B cell (primary cell): ENCODE results near the gene RHOG.

ENCODE experiments used
- EZH2 ChIP-seq: IDR thresholded peaks from 2 replicates; pipeline ENCODE4 v1.6.1; 2012; ENCODE audit warnings: borderline replicate concordance, low read depth, mild to moderate bottlenecking, moderate library complexity, low read length; ENCODE audit not compliant: insufficient read depth, poor library complexity, severe bottlenecking
- TF ChIP-seq, protein P1 (sequence below): fragments of 200-600 bp; IDR thresholded peaks from one replicate; pipeline ENCODE4 v1.8.0; 2022; ENCODE audit warnings: antibody characterized with exemption, mild to moderate bottlenecking

DNA sequence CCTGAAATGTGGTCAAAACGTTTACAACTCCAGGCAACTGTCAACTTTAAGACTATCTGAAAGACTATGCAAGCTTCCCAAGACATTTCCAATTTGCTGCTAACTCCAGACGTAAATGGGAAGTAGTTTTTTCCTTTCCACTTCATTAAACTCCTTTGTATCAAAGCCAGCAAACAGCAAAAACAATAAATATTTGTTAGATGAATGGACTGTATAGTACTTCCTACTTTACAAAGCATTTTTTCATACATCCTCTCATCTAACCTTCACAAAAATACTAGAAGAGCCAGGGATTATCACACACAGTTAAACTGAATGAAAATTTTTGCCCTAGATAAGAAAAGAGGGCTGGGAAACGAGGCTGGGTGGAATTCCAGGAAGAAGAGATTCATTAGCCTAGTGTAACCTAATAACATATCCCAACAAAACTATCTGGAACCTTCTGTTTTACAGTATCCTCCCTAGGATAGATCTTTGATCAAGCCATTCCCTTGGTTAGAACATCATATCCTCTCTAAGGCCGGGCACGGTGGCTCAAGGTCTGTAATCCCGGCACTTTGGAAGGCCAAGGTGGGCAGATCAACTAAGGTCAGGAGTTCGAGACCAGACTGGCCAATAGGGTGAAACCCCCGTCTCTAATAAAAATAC is 53.9 kb downstream of the RHOG start:
- no peak for TF ChIP-seq EZH2
- TF ChIP-seq, protein P1, sequence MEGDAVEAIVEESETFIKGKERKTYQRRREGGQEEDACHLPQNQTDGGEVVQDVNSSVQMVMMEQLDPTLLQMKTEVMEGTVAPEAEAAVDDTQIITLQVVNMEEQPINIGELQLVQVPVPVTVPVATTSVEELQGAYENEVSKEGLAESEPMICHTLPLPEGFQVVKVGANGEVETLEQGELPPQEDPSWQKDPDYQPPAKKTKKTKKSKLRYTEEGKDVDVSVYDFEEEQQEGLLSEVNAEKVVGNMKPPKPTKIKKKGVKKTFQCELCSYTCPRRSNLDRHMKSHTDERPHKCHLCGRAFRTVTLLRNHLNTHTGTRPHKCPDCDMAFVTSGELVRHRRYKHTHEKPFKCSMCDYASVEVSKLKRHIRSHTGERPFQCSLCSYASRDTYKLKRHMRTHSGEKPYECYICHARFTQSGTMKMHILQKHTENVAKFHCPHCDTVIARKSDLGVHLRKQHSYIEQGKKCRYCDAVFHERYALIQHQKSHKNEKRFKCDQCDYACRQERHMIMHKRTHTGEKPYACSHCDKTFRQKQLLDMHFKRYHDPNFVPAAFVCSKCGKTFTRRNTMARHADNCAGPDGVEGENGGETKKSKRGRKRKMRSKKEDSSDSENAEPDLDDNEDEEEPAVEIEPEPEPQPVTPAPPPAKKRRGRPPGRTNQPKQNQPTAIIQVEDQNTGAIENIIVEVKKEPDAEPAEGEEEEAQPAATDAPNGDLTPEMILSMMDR, result no peak
